HCT116 (cell line): ENCODE results near the gene P2RY13. TPM values are rescaled to one million over a fixed set of nuclear protein-coding genes. Genes with fewer than 3 reads are reported as not detected.

Experiments used
- ATAC-seq: fragments of 200-7000 bp; cut with Tn5 transposase; 2 replicates; pipeline ENCODE4 v1.9.1; 2020; ENCODE audit warnings: mild to moderate bottlenecking, moderate library complexity
- BruUV-seq: library from RNA; stranded (reverse); fragments of 400-500 nt; replicated peaks from 2 replicates; lab custom pipeline; 2021; lab: Mats Ljungman, UMichigan
- CTCF ChIA-PET: fragments of 300-600 bp; sonication (Branson Sonifier 250); formaldehyde crosslinking; loops from one replicate; lab custom pipeline; 2021; ENCODE audit warnings: antibody characterized with exemption; lab: Charles Lee
- POLR2A ChIA-PET: fragments of 300-600, 350-600 bp; sonication (Branson Sonifier 250); formaldehyde crosslinking; loops from one replicate; lab custom pipeline; 2021; ENCODE audit warnings: antibody characterized with exemption; lab: Charles Lee
- RAD21 ChIA-PET, 2 experiments: fragments of 300-600 bp; sonication (Branson Sonifier 250); formaldehyde crosslinking; loops; one replicate each; lab custom pipeline; 2023; ENCODE audit warnings: low total read pairs in 2 of 2; ENCODE audit not compliant: uncharacterized antibody in 2 of 2, unreplicated experiment in 2 of 2, low non-redundant PET in 1 of 2; lab: Charles Lee
- DNase-seq: peaks from one replicate; pipeline ENCODE4 v3.0.0-alpha.2; 2010; ENCODE audit warnings: low read depth, low spot score
- H2AFZ ChIP-seq: fragments of 200-600 bp; shearing (Covaris generic), sonication (generic); 2 replicates; pipeline ENCODE4 v1.6.1; 2017; ENCODE audit warnings: low read depth, mixed run types, mixed read lengths, antibody characterized with exemption, low read length; ENCODE audit not compliant: poor library complexity, severe bottlenecking
- H3K27ac ChIP-seq: 2 replicates; pipeline ENCODE4 v1.5.1; 2012; ENCODE audit warnings: low read depth, low read length
- H3K27me3 ChIP-seq: fragments of 200-600 bp; sonication (generic); 2 replicates; pipeline ENCODE4 v1.6.1; 2016; ENCODE audit warnings: mixed run types, low read length, mixed read lengths; ENCODE audit not compliant: insufficient read depth
- H3K36me3 ChIP-seq, 2 experiments: fragments of 200-500 bp in 1 of 2; fragments of 200-600 bp in 1 of 2; sonication (Bioruptor generic) in 1 of 2; sonication (generic) in 1 of 2; 2 replicates each; pipeline versions ENCODE4 v1.5.1 to v1.6.1; 2014 to 2016; ENCODE audit warnings: low read length in 2 of 2, inconsistent platforms in 1 of 2, mixed read lengths in 1 of 2, mixed run types in 1 of 2; ENCODE audit not compliant: insufficient read depth in 2 of 2, control insufficient read depth in 1 of 2
- H3K4me1 ChIP-seq, 2 experiments: fragments of 200-600 bp in 1 of 2; sonication (generic) in 1 of 2; 2 replicates each; pipeline versions ENCODE4 v1.5.1 to v1.6.1; 2012 to 2017; ENCODE audit warnings: low read length in 2 of 2, inconsistent platforms in 1 of 2, mild to moderate bottlenecking in 1 of 2, mixed read lengths in 1 of 2, mixed run types in 1 of 2, moderate library complexity in 1 of 2; ENCODE audit not compliant: insufficient read depth in 2 of 2, control insufficient read depth in 1 of 2
- H3K4me2 ChIP-seq: fragments of 200-600 bp; sonication (generic); 2 replicates; pipeline ENCODE4 v1.6.1; 2017; ENCODE audit warnings: mixed run types, low read length, mixed read lengths
- H3K4me3 ChIP-seq, 2 experiments: fragments of 200-600 bp in 1 of 2; sonication (generic) in 1 of 2; replicated peaks in 1 of 2; 2 replicates each; pipeline ENCODE4 v1.5.1; 2011 to 2016; ENCODE audit warnings: low read length in 2 of 2, control low read depth in 1 of 2, low read depth in 1 of 2, mild to moderate bottlenecking in 1 of 2, mixed read lengths in 1 of 2, mixed run types in 1 of 2
- H3K79me2 ChIP-seq: fragments of 200-600 bp; sonication (generic); 2 replicates; pipeline ENCODE4 v1.6.1; 2017; ENCODE audit warnings: mild to moderate bottlenecking, mixed run types, low read length, moderate library complexity, mixed read lengths; ENCODE audit not compliant: insufficient read depth
- H3K9ac ChIP-seq: fragments of 200-600 bp; sonication (generic); 2 replicates; pipeline ENCODE4 v1.6.1; 2016; ENCODE audit warnings: low read length, mixed read lengths
- H3K9me2 ChIP-seq: fragments of 200-600 bp; sonication (generic), shearing (Covaris generic); 2 replicates; pipeline ENCODE4 v1.6.1; 2017; ENCODE audit warnings: mixed run types, mild to moderate bottlenecking, moderate library complexity; ENCODE audit not compliant: insufficient read depth
- H3K9me3 ChIP-seq, 2 experiments: fragments of 200-500 bp in 1 of 2; fragments of 200-600 bp in 1 of 2; sonication (Bioruptor generic) in 1 of 2; sonication (generic) in 1 of 2; 2 replicates each; pipeline ENCODE4 v1.6.1; 2014 to 2017; ENCODE audit warnings: low read length in 2 of 2, mixed read lengths in 2 of 2, inconsistent platforms in 1 of 2, low read depth in 1 of 2, mild to moderate bottlenecking in 1 of 2, mixed run types in 1 of 2, moderate library complexity in 1 of 2; ENCODE audit not compliant: control insufficient read depth in 1 of 2, insufficient read depth in 1 of 2
- H4K20me1 ChIP-seq: fragments of 200-600 bp; sonication (generic), shearing (Covaris generic); 2 replicates; pipeline ENCODE4 v1.6.1; 2017; ENCODE audit warnings: mixed run types, mild to moderate bottlenecking, moderate library complexity; ENCODE audit not compliant: insufficient read depth
- EGR1 ChIP-seq: IDR thresholded peaks from 2 replicates; pipeline ENCODE4 v1.6.1; 2012; ENCODE audit warnings: low read depth
- EZH2phosphoT487 ChIP-seq: fragments of 200-600 bp; IDR thresholded peaks from 2 replicates; pipeline ENCODE4 v1.6.1; 2018; ENCODE audit warnings: antibody characterized with exemption, borderline replicate concordance
- FOSL1 ChIP-seq: IDR thresholded peaks from 2 replicates; pipeline ENCODE4 v1.6.1; 2012; ENCODE audit warnings: low read depth
- POLR2A ChIP-seq: IDR thresholded peaks from 2 replicates; pipeline ENCODE4 v1.7.0; 2011; ENCODE audit warnings: borderline replicate concordance; ENCODE audit not compliant: insufficient read depth, insufficient read length; ENCODE audit errors: extremely low read depth
- POLR2AphosphoS5 ChIP-seq: IDR thresholded peaks from 2 replicates; pipeline ENCODE4 v1.6.1; 2011; ENCODE audit warnings: mild to moderate bottlenecking, low read depth, low read length, moderate library complexity
- SP1 ChIP-seq: IDR thresholded peaks from 2 replicates; pipeline ENCODE4 v1.6.1; 2012; ENCODE audit warnings: low read depth
- YY1 ChIP-seq: IDR thresholded peaks from 2 replicates; pipeline ENCODE4 v1.6.1; 2011; ENCODE audit warnings: low read length, low read depth, moderate library complexity, mild to moderate bottlenecking; ENCODE audit not compliant: insufficient replicate concordance; ENCODE audit errors: extremely low read depth
- ZNF274 ChIP-seq: fragments of 200-500 bp; sonication (Bioruptor generic); IDR thresholded peaks from 2 replicates; pipeline ENCODE4 v1.6.1; 2014; ENCODE audit warnings: mild to moderate bottlenecking, low read depth, low read length, inconsistent platforms
- intact Hi-C: fragments of 100-400 bp; cut with micrococcal nuclease; formaldehyde crosslinking; loops from 2 replicates; pipeline ENCODE4 v1.10.0; 2022
- total RNA-seq: library from RNA; stranded (reverse); gene quantifications from one replicate; pipeline ENCODE4 v1.2.1, GENCODE V29; 2021; ENCODE audit not compliant: unreplicated experiment
- TF ChIP-seq, protein P1 (sequence below): IDR thresholded peaks from 2 replicates; pipeline ENCODE4 v1.6.1; 2011; ENCODE audit warnings: mild to moderate bottlenecking, low read length, moderate library complexity; ENCODE audit not compliant: insufficient replicate concordance; ENCODE audit errors: extremely low read depth
- TF ChIP-seq, protein P2 (sequence below), 3 experiments: fragments of 200-600 bp in 1 of 3; sonication (generic) in 1 of 3; IDR thresholded peaks in 2 of 3; conservative IDR thresholded peaks in 1 of 3; 2 replicates each; pipeline ENCODE4 v1.5.1; 2012 to 2017; ENCODE audit warnings: low read depth in 2 of 3, low read length in 2 of 3, antibody characterized with exemption in 1 of 3, borderline replicate concordance in 1 of 3, control low read depth in 1 of 3, mild to moderate bottlenecking in 1 of 3, mixed read lengths in 1 of 3, mixed run types in 1 of 3, moderate library complexity in 1 of 3; ENCODE audit not compliant: insufficient read depth in 1 of 3
- TF ChIP-seq, protein P3 (sequence below): IDR thresholded peaks from 2 replicates; pipeline ENCODE4 v1.6.1; 2012; ENCODE audit warnings: low read depth
- TF ChIP-seq, protein P4 (sequence below): IDR thresholded peaks from 2 replicates; pipeline ENCODE4 v1.6.1; 2012
- TF ChIP-seq, protein P5 (sequence below): IDR thresholded peaks from 2 replicates; pipeline ENCODE4 v1.6.1; 2012

The P2RY13 gene
- total RNA-seq, 1 experiment from 2014 or later, result not detected

DNA sequence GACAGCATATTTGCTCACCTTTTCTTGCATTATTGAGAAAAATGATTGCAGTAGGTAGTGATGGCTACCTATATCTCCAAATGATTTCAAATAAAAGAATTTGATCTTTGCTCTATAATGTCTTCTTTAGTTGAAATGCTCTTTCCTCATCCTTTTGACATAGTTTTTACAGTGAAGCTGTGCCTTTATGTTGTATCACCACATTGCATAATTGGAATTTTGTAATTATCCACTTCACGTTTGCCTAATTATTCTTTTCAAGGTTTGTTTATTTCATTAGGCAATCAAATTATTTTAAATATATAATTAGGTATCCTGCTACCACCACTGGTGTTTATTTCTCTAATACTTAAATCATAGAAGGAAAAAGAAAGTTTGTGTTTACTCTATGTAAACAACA lies 21.3 kb upstream of the P2RY13 start (continued):
- TF ChIP-seq, protein P1, sequence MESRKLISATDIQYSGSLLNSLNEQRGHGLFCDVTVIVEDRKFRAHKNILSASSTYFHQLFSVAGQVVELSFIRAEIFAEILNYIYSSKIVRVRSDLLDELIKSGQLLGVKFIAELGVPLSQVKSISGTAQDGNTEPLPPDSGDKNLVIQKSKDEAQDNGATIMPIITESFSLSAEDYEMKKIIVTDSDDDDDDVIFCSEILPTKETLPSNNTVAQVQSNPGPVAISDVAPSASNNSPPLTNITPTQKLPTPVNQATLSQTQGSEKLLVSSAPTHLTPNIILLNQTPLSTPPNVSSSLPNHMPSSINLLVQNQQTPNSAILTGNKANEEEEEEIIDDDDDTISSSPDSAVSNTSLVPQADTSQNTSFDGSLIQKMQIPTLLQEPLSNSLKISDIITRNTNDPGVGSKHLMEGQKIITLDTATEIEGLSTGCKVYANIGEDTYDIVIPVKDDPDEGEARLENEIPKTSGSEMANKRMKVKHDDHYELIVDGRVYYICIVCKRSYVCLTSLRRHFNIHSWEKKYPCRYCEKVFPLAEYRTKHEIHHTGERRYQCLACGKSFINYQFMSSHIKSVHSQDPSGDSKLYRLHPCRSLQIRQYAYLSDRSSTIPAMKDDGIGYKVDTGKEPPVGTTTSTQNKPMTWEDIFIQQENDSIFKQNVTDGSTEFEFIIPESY, result no peak
- no peak for TF ChIP-seq POLR2AphosphoS5
- TF ChIP-seq YY1, result no peak
- TF ChIP-seq, protein P2, sequence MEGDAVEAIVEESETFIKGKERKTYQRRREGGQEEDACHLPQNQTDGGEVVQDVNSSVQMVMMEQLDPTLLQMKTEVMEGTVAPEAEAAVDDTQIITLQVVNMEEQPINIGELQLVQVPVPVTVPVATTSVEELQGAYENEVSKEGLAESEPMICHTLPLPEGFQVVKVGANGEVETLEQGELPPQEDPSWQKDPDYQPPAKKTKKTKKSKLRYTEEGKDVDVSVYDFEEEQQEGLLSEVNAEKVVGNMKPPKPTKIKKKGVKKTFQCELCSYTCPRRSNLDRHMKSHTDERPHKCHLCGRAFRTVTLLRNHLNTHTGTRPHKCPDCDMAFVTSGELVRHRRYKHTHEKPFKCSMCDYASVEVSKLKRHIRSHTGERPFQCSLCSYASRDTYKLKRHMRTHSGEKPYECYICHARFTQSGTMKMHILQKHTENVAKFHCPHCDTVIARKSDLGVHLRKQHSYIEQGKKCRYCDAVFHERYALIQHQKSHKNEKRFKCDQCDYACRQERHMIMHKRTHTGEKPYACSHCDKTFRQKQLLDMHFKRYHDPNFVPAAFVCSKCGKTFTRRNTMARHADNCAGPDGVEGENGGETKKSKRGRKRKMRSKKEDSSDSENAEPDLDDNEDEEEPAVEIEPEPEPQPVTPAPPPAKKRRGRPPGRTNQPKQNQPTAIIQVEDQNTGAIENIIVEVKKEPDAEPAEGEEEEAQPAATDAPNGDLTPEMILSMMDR (IDR thresholded peaks at IDR 0.05 in 2 of 3, conservative IDR thresholded peaks at IDR 0.05 in 1 of 3; ENCODE audit: borderline replicate concordance in 1 of 3, insufficient read depth in 1 of 3, low read depth in 2 of 3, low read length in 2 of 3), result no peak
- no peak for TF ChIP-seq ZNF274
- TF ChIP-seq POLR2A, result no peak

DNA sequence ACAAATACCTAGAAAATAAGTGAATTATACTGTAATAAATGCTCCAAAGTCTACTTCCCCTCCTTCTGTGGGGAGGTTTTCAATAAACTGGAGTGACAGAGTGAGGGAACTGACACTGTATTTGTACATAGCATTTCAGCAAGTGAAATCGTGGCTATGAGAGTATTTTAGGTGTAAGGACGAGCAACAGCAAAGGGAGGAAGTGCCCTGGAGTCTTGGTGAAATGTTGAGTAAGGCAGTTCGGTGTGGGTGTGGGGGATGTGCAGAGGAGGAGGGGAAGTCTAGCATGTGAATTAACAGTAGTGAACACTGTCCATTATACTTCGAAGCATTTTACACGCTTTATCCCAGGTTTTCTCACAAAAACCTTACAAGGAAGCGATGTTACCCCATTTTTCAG lies 18.1 kb upstream of the P2RY13 start:
- no peaks in the 10 kb centered on the region for H3K79me2 ChIP-seq
- H3K4me2 ChIP-seq, result no peak overlapping the region
- H3K9me3 ChIP-seq, result no peaks in the 10 kb centered on the region
- no peak for DNase-seq
- H3K4me3 ChIP-seq, result no peak overlapping the region
- H3K27me3 ChIP-seq, result no peaks in the 10 kb centered on the region
- no peaks in the 10 kb centered on the region for H4K20me1 ChIP-seq
- H3K4me1 ChIP-seq, result no peaks in the 10 kb centered on the region
- intact Hi-C loops, result no loop called here
- RAD21 ChIA-PET, result no interaction called here
- CTCF ChIA-PET, result no interaction called here
- no peak overlapping the region for H3K9ac ChIP-seq
- no peak overlapping the region for H3K27ac ChIP-seq
- POLR2A ChIA-PET, result no interaction called here
- ATAC-seq, result no peak
- H2AFZ ChIP-seq, result no peak overlapping the region
- no peaks in the 10 kb centered on the region for H3K36me3 ChIP-seq
- no peaks in the 10 kb centered on the region for H3K9me2 ChIP-seq
- no TSS peak for BruUV-seq
- TF ChIP-seq, protein P1, result no peak
- TF ChIP-seq, protein P3, sequence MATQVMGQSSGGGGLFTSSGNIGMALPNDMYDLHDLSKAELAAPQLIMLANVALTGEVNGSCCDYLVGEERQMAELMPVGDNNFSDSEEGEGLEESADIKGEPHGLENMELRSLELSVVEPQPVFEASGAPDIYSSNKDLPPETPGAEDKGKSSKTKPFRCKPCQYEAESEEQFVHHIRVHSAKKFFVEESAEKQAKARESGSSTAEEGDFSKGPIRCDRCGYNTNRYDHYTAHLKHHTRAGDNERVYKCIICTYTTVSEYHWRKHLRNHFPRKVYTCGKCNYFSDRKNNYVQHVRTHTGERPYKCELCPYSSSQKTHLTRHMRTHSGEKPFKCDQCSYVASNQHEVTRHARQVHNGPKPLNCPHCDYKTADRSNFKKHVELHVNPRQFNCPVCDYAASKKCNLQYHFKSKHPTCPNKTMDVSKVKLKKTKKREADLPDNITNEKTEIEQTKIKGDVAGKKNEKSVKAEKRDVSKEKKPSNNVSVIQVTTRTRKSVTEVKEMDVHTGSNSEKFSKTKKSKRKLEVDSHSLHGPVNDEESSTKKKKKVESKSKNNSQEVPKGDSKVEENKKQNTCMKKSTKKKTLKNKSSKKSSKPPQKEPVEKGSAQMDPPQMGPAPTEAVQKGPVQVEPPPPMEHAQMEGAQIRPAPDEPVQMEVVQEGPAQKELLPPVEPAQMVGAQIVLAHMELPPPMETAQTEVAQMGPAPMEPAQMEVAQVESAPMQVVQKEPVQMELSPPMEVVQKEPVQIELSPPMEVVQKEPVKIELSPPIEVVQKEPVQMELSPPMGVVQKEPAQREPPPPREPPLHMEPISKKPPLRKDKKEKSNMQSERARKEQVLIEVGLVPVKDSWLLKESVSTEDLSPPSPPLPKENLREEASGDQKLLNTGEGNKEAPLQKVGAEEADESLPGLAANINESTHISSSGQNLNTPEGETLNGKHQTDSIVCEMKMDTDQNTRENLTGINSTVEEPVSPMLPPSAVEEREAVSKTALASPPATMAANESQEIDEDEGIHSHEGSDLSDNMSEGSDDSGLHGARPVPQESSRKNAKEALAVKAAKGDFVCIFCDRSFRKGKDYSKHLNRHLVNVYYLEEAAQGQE, result no peak
- TF ChIP-seq EGR1, result no peak
- TF ChIP-seq FOSL1, result no peak
- TF ChIP-seq SP1, result no peak
- TF ChIP-seq, protein P4, sequence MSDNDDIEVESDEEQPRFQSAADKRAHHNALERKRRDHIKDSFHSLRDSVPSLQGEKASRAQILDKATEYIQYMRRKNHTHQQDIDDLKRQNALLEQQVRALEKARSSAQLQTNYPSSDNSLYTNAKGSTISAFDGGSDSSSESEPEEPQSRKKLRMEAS, result no peak
- TF ChIP-seq, protein P5, sequence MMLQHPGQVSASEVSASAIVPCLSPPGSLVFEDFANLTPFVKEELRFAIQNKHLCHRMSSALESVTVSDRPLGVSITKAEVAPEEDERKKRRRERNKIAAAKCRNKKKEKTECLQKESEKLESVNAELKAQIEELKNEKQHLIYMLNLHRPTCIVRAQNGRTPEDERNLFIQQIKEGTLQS, result no peak
- no peak for TF ChIP-seq POLR2A
- no peak for TF ChIP-seq EZH2phosphoT487
- TF ChIP-seq POLR2AphosphoS5, result no peak
- no peak for TF ChIP-seq YY1
